Kidney epithelial cell (primary cell): ENCODE measurements around the gene KRTAP10-6. TPM values are rescaled to one million over a fixed set of nuclear protein-coding genes. Genes with fewer than 3 reads are reported as not detected.

Experiments used
- DNase-seq: peaks from one replicate; pipeline ENCODE4 v3.0.0-alpha.2; 2010; ENCODE audit warnings: low read depth
- H3K27me3 ChIP-seq: 2 replicates; pipeline ENCODE4 v1.6.0; 2011; ENCODE audit warnings: low read length; ENCODE audit not compliant: control insufficient read depth, insufficient read depth
- H3K36me3 ChIP-seq: 2 replicates; pipeline ENCODE4 v1.5.1; 2011; ENCODE audit warnings: low read length; ENCODE audit not compliant: control insufficient read depth, insufficient read depth
- H3K4me3 ChIP-seq: 2 replicates; pipeline ENCODE4 v1.5.1; 2011; ENCODE audit warnings: low read depth, mild to moderate bottlenecking, control low read depth, low read length
- total RNA-seq: library from RNA; depleted of rRNA; stranded (reverse); fragments of >200 nt; gene quantifications from 2 replicates; pipeline ENCODE4 v1.2.3, GENCODE V29; 2015
- TF ChIP-seq, protein P1 (sequence below): IDR thresholded peaks from 2 replicates; pipeline ENCODE4 v1.5.1; 2011; ENCODE audit warnings: mild to moderate bottlenecking, moderate library complexity, low read length, control low read depth, inconsistent platforms; ENCODE audit not compliant: insufficient read depth, poor library complexity, severe bottlenecking

Gene KRTAP10-6
- total RNA-seq, 1 donor from 2014 or later = not detected

- Histone ChIP-seq H3K36me3 (no peaks in the 10 kb centered on the region), H3K27me3 (peaks cover 14% of the 10 kb centered on the region), H3K4me3 (no peak overlapping the region)
- DNase-seq = no peak
- TF ChIP-seq, protein P1, sequence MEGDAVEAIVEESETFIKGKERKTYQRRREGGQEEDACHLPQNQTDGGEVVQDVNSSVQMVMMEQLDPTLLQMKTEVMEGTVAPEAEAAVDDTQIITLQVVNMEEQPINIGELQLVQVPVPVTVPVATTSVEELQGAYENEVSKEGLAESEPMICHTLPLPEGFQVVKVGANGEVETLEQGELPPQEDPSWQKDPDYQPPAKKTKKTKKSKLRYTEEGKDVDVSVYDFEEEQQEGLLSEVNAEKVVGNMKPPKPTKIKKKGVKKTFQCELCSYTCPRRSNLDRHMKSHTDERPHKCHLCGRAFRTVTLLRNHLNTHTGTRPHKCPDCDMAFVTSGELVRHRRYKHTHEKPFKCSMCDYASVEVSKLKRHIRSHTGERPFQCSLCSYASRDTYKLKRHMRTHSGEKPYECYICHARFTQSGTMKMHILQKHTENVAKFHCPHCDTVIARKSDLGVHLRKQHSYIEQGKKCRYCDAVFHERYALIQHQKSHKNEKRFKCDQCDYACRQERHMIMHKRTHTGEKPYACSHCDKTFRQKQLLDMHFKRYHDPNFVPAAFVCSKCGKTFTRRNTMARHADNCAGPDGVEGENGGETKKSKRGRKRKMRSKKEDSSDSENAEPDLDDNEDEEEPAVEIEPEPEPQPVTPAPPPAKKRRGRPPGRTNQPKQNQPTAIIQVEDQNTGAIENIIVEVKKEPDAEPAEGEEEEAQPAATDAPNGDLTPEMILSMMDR = no peak
These were observed 2.6 kb downstream of the KRTAP10-6 start for GRCh38 chr21:44589586-44590305.

DNA sequence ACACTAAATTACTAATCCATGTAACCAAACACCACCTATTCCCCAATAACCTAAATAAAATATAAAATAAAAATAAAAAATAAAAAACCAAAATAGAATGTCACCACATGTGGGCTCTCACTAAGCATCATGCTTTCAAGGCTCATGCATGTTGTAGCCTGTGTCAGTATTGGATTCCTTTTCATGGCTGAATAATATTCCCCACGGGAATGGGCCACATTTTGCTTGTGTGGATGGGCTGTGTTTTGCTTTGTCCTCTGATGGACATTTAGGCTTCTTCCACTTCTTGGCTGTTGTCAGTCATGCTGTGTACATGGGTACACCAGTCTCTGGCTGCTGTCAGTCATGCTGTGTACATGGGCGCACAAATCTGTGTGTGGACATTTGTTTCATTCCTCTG is 3.2 kb downstream of the KRTAP10-6 start:
- TF ChIP-seq, protein P1 = no peak
- H3K36me3 ChIP-seq = no peaks in the 10 kb centered on the region
- peaks cover 14% of the 10 kb centered on the region for H3K27me3 ChIP-seq
- no peak overlapping the region for H3K4me3 ChIP-seq
- no peak for DNase-seq

GRCh38 chr21:44585892-44586291 is 6.4 kb downstream of the KRTAP10-6 start:
- TF ChIP-seq, protein P1 = no peak
- H3K36me3 ChIP-seq = no peaks in the 10 kb centered on the region
- no peak for DNase-seq

DNA sequence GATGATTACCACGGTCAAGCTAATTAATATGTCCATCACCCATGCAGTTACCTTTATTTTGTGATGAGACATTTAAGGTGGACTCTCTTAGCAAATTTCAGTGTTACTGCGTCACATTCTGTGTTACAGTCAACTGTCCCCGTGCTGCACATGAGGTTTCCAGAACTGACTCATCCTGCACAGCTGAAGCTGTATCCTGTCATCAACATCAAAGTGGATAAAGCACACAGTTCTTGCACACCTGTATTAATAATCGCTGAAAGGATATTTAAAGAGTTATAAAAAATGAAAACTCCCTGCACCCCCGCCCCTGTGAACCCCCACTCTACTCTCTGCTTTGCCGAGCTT is 8.5 kb downstream of the KRTAP10-6 start:
- no peaks in the 10 kb centered on the region for H3K36me3 ChIP-seq
- H3K27me3 ChIP-seq = no peaks in the 10 kb centered on the region
- TF ChIP-seq, protein P1 = no peak
- no peak overlapping the region for H3K4me3 ChIP-seq
- DNase-seq = no peak

More at GRCh38 chr21:44585892-44586291, 6.4 kb downstream of the KRTAP10-6 start:
- no peak overlapping the region for H3K4me3 ChIP-seq
- H3K27me3 ChIP-seq = no peaks in the 10 kb centered on the region

GRCh38 chr21:44583089-44583799 is 9.1 kb downstream of the KRTAP10-6 start:
- DNase-seq = no peak
- TF ChIP-seq, protein P1 = no peak
- H3K36me3 ChIP-seq = no peaks in the 10 kb centered on the region
- no peak overlapping the region for H3K4me3 ChIP-seq
- no peaks in the 10 kb centered on the region for H3K27me3 ChIP-seq
